ENCODE measurements around the gene IL9R. TPM values are rescaled to one million over a fixed set of nuclear protein-coding genes. Genes with fewer than 3 reads are reported as not detected.

Gene IL9R
- total and polyA plus RNA-seq, 9 of the 15 experiments (the other 6 are each of a cell fraction or from before 2014, with no cell fraction given): 0.58 to 2.7 (median 1.6) TPM

DNA sequence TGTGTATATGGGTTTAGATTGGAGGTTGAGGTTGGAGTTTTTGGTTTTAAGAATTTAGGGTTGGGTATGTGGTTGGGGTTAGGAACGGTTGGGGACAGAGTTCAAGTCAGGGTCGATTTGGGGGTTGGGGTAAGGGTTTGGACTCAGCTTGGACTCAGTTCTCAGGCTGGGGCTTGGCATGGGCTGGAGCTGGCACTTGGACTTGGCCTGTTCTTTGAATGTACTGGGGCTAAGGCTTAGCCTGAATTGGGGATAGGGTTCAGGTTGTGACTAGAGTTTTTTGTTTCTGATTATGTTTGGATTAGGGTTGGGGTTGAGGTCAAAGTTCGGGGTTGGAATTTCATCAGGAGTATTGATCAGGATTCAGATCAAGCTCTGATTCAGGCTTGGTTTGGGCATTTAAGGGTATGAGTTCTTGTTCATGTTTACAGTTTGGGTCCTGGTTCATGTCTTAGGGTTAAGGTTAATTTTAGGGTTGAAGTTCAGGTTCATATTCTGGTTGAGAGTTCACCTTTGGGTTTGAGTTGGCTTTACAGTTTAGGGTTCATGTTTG is 46.2 kb upstream of the IL9R start (continued):
- TF ChIP-seq, protein P1, sequence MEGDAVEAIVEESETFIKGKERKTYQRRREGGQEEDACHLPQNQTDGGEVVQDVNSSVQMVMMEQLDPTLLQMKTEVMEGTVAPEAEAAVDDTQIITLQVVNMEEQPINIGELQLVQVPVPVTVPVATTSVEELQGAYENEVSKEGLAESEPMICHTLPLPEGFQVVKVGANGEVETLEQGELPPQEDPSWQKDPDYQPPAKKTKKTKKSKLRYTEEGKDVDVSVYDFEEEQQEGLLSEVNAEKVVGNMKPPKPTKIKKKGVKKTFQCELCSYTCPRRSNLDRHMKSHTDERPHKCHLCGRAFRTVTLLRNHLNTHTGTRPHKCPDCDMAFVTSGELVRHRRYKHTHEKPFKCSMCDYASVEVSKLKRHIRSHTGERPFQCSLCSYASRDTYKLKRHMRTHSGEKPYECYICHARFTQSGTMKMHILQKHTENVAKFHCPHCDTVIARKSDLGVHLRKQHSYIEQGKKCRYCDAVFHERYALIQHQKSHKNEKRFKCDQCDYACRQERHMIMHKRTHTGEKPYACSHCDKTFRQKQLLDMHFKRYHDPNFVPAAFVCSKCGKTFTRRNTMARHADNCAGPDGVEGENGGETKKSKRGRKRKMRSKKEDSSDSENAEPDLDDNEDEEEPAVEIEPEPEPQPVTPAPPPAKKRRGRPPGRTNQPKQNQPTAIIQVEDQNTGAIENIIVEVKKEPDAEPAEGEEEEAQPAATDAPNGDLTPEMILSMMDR (IDR thresholded peaks at IDR 0.05 in 2 of 3, conservative IDR thresholded peaks at IDR 0.05 in 1 of 3; ENCODE audit: insufficient read depth in 2 of 3, low read depth in 1 of 3, low read length in 3 of 3): no peak
- no peak for TF ChIP-seq ZNF511 (CRISPR knock-in tag; IDR thresholded peaks at IDR 0.05)

- no TSS peak for BruUV-seq (replicated peaks)
- intact Hi-C loops (cut with micrococcal nuclease): no loop called here
Observed at GRCh38 chrX:155953055-155953454, 44.4 kb upstream of the IL9R start.

More at GRCh38 chrX:155953055-155953454, 44.4 kb upstream of the IL9R start:
- in situ Hi-C loops (cut with MboI): no loop called here
- H3K9me3 ChIP-seq (replicated peaks; ENCODE audit: control insufficient read depth, insufficient read depth, low read depth, low read length): no peaks in the 10 kb centered on the region
- peaks cover 0 to 9% of the 10 kb centered on the region in 2 experiments; a peak in 3 of 5 replicates for H3K4me1 ChIP-seq (replicated peaks in 1 of 2; ENCODE audit: control insufficient read depth in 2 of 2, insufficient read depth in 2 of 2, low read length in 2 of 2)
- FAIRE-seq: no peak
- no peak overlapping the region for H3K4me3 ChIP-seq
- ChIA-PET POLR2A (no interaction called here), CTCF (ENCODE audit: low intra/inter-chr PET ratio) (no interaction called here)
- no peak overlapping the region for H3K4me2 ChIP-seq (ENCODE audit: insufficient read depth, low read length)
- no peak for DNase-seq (ENCODE audit: extremely low read depth in 1 of 4, low spot score in 3 of 4)
- no peak overlapping the region for H2AFZ ChIP-seq (ENCODE audit: low read depth, low read length)
- H3K9me1 ChIP-seq (ENCODE audit: control insufficient read depth, insufficient read depth, low read length): no peaks in the 10 kb centered on the region
- no peaks in the 10 kb centered on the region for H3K27me3 ChIP-seq (ENCODE audit: control insufficient read depth in 2 of 2, insufficient read depth in 2 of 2, low read length in 2 of 2)
- no peak for ATAC-seq
- H3K79me2 ChIP-seq (ENCODE audit: control insufficient read depth, insufficient read depth, low read length): no peaks in the 10 kb centered on the region
- no peak for TF ChIP-seq CTCFL (IDR thresholded peaks at IDR 0.05; ENCODE audit: borderline replicate concordance, insufficient read depth, low read depth, low read length, poor library complexity, severe bottlenecking)
- TF ChIP-seq CC2D1A (IDR thresholded peaks at IDR 0.05): no peak
- TF ChIP-seq GTF2E2 (tag; IDR thresholded peaks at IDR 0.05): no peak
- H3K9ac ChIP-seq (ENCODE audit: insufficient read depth in 1 of 2, low read depth in 2 of 2, low read length in 2 of 2): no peak overlapping the region
- no peaks in the 10 kb centered on the region for H3K36me3 ChIP-seq (ENCODE audit: control insufficient read depth, insufficient read depth, low read length)
- 40% methylated on average over 3 of the region's 3 CpGs for WGBS (ENCODE audit: insufficient coverage, low coverage, missing lambda C conversion rate)
- H4K20me1 ChIP-seq (replicated peaks; ENCODE audit: control insufficient read depth, insufficient read depth, low read length): no peaks in the 10 kb centered on the region
- H3K27ac ChIP-seq (ENCODE audit: extremely low read depth, low read depth, low read length): no peak overlapping the region
